ENCODE data around the gene TRIM63. TPM values are rescaled to one million over a fixed set of nuclear protein-coding genes. Genes with fewer than 3 reads are reported as not detected.
"Not testable (repeated sequence)": the region's sequence is repeated elsewhere in the genome, so short reads cannot be mapped to it uniquely, and the experiment has no call there.

Gene TRIM63
- under 1 TPM; 0.07 to 0.98 (median 0.75) TPM for polyA plus RNA-seq (ENCODE audit: insufficient read length in 4 of 4)

- DNase-seq (ENCODE audit: low read depth in 4 of 4, low spot score in 3 of 4) = no peak
Observed at GRCh38 chr1:26067432-26067911, at the start of gene TRIM63. Gene TRIM63 (minus strand): TSS chr1:26067630. CDS start chr1:26067494, 136 bp downstream.

GRCh38 chr1:26114165-26114927 lies 46.9 kb upstream of the TRIM63 start:
- no peak for DNase-seq (ENCODE audit: low read depth in 4 of 4, low spot score in 3 of 4)

GRCh38 chr1:26112407-26112775 lies 45.0 kb upstream of the TRIM63 start:
- no peak for DNase-seq (ENCODE audit: low read depth in 4 of 4, low spot score in 3 of 4)

GRCh38 chr1:26111530-26112406 lies 44.3 kb upstream of the TRIM63 start, which contains the start of gene PDIK1L:
Gene PDIK1L (plus strand): TSS chr1:26111824. CDS start chr1:26114309, 2,485 bp downstream.
- DNase-seq (ENCODE audit: low read depth in 4 of 4, low spot score in 3 of 4) = peak; percentile 91 to 95 (median 92)

- peak; percentile 39 to 71 (median 56) for DNase-seq (ENCODE audit: low read depth in 4 of 4, low spot score in 3 of 4)
Observed at GRCh38 chr1:26110731-26111529, 43.5 kb upstream of the TRIM63 start.

GRCh38 chr1:26109229-26110164 lies 42.1 kb upstream of the TRIM63 start:
- no peak for DNase-seq (ENCODE audit: low read depth in 4 of 4, low spot score in 3 of 4)

- DNase-seq (ENCODE audit: low read depth in 4 of 4, low spot score in 3 of 4) = not testable (repeated sequence)
Observed at GRCh38 chr1:26105226-26105548, 37.8 kb upstream of the TRIM63 start.

GRCh38 chr1:26102526-26102925 lies 35.1 kb upstream of the TRIM63 start:
- DNase-seq (ENCODE audit: low read depth in 4 of 4, low spot score in 3 of 4) = no peak

- no peak for DNase-seq (ENCODE audit: low read depth in 4 of 4, low spot score in 3 of 4)
Observed at GRCh38 chr1:26102119-26102518, 34.7 kb upstream of the TRIM63 start.

GRCh38 chr1:26100204-26100603 lies 32.8 kb upstream of the TRIM63 start:
- DNase-seq (ENCODE audit: low read depth in 4 of 4, low spot score in 3 of 4) = not testable (repeated sequence)

GRCh38 chr1:26099780-26100179 lies 32.4 kb upstream of the TRIM63 start:
- no peak for DNase-seq (ENCODE audit: low read depth in 4 of 4, low spot score in 3 of 4)

GRCh38 chr1:26098602-26099001 lies 31.2 kb upstream of the TRIM63 start:
- DNase-seq (ENCODE audit: low read depth in 4 of 4, low spot score in 3 of 4) = no peak

- DNase-seq (ENCODE audit: low read depth in 4 of 4, low spot score in 3 of 4) = no peak
Observed at GRCh38 chr1:26097696-26098095, 30.3 kb upstream of the TRIM63 start.

- no peak for DNase-seq (ENCODE audit: low read depth in 4 of 4, low spot score in 3 of 4)
Observed at GRCh38 chr1:26096471-26096870, 29.0 kb upstream of the TRIM63 start.

- DNase-seq (ENCODE audit: low read depth in 4 of 4, low spot score in 3 of 4) = peak in 2 of 4 donors; percentile 5 to 14
Observed at GRCh38 chr1:26094677-26095383, 27.4 kb upstream of the TRIM63 start.

GRCh38 chr1:26094076-26094669 lies 26.7 kb upstream of the TRIM63 start:
- DNase-seq (ENCODE audit: low read depth in 4 of 4, low spot score in 3 of 4) = no peak

- DNase-seq (ENCODE audit: low read depth in 4 of 4, low spot score in 3 of 4) = not testable (repeated sequence)
Observed at GRCh38 chr1:26093569-26093968, 26.1 kb upstream of the TRIM63 start.

GRCh38 chr1:26092422-26092821 lies 25.0 kb upstream of the TRIM63 start:
- no peak for DNase-seq (ENCODE audit: low read depth in 4 of 4, low spot score in 3 of 4)

GRCh38 chr1:26090893-26091292 lies 23.5 kb upstream of the TRIM63 start:
- no peak for DNase-seq (ENCODE audit: low read depth in 4 of 4, low spot score in 3 of 4)
